HG02884 (cell line): ENCODE data around the gene LAT.

Source experiments
- ATAC-seq: cut with Tn5 transposase; IDR thresholded peaks from one replicate; pipeline ENCODE4 v1.9.1; 2021; ENCODE audit warnings: mild to moderate bottlenecking, moderate library complexity; ENCODE audit not compliant: unreplicated experiment

The LAT gene

GRCh38 chr16:29007730-29008593 lies 23.1 kb downstream of the LAT start:
- no peak for ATAC-seq

GRCh38 chr16:29009050-29009837 lies 24.4 kb downstream of the LAT start:
- ATAC-seq = no peak

DNA sequence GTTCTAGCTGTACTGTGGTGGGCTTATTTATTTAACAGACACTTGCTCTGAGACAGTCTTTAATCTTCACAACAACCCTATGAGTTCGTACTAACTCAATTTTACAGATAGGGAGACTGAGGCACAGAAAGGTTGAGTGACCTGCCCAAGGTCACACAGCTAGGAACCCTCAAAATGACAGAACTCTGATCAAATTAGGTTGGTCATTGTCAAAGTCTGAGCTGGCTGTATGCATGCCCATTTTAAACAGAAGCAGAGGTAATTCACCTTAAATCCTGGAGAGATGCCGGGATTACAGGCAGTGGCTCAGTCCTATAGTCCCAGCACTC lies 24.9 kb downstream of the LAT start:
- ATAC-seq = no peak

DNA sequence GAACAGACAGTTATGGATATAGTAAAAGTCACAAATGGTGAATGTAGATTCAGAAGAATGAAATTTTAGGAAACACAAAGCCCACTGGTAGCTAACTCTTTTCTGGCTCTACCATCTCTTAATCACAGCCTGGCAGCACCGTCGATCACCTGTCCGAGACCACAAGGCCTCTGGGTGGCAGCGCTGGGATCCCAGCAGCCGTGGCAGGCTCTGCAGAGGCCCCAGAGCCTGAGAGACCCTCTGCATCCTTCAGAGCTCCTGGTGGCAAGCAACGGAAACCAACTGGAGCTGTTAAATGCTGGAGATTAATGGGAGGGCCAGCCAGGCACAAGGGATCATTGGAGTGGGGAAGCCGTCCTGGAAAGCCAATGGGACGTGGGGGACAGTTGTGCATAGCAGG lies 26.3 kb downstream of the LAT start:
- no peak for ATAC-seq

DNA sequence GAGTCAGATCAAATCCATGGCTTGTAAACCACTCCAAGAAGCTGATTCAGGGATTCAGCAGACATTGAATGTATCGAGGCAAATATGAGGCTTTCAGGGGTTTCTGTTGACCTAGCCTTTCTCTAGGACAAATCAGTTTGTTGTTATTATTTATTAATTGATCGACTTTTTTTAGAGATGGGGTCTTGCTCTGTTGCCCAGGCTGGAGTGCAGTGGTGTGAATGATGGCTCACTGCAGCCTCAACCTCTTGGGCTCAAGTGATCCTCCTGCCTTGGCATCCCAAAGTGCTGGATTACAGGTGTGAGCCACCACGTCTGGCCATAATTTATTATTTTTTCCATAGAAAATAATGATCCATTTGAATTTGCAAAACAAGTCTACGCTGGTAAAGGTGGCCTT lies 27.0 kb downstream of the LAT start:
- ATAC-seq = no peak

DNA sequence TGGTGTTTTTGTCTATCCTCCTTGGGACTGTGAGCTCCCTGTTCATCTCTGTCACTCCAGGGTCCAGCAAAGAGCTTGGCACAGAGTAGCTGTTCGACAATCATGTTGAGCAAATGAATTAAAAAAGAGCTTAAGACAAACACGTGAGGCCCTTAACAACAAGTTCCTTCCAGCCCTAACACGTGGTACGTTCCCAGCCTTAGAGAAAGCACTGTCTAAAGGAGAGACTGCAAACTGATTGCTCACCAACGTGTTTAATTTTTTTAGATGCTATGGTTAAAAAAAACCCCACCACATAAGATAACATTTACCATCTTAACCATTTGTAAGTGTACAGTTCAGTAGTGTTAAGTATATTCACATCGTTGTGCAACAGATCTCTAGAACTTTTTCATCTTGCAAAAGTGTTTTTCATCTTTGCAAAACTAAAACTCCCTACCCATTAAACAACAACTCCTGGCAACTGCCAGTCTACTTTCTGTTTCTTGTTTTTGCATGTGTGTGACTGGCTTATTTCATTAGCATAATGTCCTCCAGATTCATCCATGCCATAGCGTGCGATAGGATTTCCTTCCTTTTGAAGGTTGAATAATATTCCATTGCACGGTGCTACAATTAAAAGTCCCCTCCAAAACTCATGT lies 28.2 kb downstream of the LAT start:
- no peak for ATAC-seq

GRCh38 chr16:29014561-29015069 lies 29.8 kb downstream of the LAT start:
- ATAC-seq = no peak

DNA sequence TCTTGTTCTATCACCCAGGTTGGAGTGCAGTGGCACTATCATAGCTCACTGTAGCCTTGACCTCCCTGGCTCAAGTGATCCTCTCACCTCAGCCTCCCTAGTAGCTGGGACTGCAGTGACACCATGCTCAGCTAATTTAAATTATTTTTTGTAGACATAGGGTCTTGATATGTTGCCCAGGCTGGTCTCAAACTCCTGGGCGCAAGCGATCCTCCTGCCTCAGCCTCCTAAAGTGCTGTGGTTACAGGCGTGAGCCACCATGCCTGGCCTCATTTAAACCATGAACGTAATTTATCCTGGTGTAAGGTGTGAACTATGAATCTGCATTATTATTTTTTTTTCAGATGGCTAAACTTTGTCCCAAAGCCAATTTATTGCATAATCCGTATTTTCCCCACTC lies 37.3 kb downstream of the LAT start:
- no peak for ATAC-seq

DNA sequence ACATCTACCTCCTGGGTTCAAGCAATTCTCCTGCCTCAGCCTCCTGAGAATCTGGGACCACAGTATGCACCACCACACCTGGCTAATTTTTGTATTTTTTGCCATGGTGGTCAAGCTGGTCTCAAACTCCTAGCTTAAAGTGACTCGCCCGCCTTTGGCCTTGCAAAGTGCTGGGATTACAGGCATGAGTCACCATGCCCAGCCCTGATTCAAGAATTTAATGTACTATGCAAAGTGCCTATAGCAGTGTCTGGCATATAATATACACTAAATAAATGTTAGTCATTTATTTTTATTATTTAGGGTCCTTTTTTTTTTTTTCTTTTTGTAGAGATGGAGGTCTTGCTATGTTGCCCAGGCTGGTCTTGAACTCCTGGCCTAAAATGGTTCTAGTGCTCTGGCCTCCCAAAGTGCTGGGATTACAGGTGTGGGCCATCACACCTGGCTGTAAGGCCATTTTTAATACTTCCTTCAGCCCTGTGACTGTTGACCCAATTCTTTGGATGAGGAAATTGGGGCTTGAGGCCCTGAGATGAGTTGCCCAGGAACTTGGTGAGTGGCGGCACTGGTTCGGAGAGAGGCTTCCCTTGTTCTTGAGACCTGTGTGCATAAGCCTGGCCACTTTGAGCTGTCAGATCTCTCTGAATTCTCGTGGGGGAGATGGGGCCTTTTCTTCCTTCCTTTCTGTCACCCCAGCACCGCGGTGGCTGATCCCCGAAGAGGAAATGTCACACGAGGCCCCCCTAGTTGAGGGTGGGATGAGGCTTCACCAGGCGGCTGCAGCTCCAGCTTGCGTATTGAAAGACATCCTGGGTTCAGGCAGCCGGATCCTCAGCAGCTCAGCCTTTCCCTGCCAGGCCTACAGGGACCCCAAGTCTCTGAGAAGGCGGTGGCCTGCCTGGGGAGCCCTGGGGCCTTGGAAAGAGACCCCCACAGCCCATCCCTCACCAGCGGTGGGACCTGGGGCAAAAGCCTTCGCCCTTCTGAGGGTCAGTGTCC lies 38.7 kb downstream of the LAT start:
- ATAC-seq = no peak

GRCh38 chr16:29024278-29024677 lies 39.4 kb downstream of the LAT start:
- ATAC-seq = no peak

- no peak for ATAC-seq
Observed at GRCh38 chr16:29025218-29025617, 40.4 kb downstream of the LAT start.

GRCh38 chr16:29025735-29026134 lies 40.9 kb downstream of the LAT start:
- ATAC-seq = no peak

- no peak for ATAC-seq
Observed at GRCh38 chr16:29028457-29029167, 43.8 kb downstream of the LAT start.

- ATAC-seq = no peak
Observed at GRCh38 chr16:29029168-29029994, 44.5 kb downstream of the LAT start.

GRCh38 chr16:29030086-29030840 lies 45.4 kb downstream of the LAT start:
- no peak for ATAC-seq
